Stimulated activated CD8-positive, alpha-beta memory T cell treated with anti-CD3 and anti-CD28 coated beads, Interleukin-4, amount 100 ng/mL, for 24 hours (primary cell): Measurements from ENCODE around the gene GABRB1.
"Not testable (repeated sequence)": the region's sequence is repeated elsewhere in the genome, so short reads cannot be mapped to it uniquely, and the experiment has no call there.

Experiments
- DNase-seq: peaks from one replicate; pipeline ENCODE4 v3.0.0-alpha.2; 2020; ENCODE audit warnings: low read depth

Gene GABRB1

GRCh38 chr4:47309165-47309564 lies 277.8 kb downstream of the GABRB1 start:
- DNase-seq, result no peak

GRCh38 chr4:47312170-47312569 lies 280.8 kb downstream of the GABRB1 start:
- no peak for DNase-seq

- no peak for DNase-seq
Observed at GRCh38 chr4:47313384-47313783, 282.0 kb downstream of the GABRB1 start.

GRCh38 chr4:47315346-47315745 lies 284.0 kb downstream of the GABRB1 start:
- no peak for DNase-seq

- DNase-seq, result no peak
Observed at GRCh38 chr4:47326025-47326424, 294.7 kb downstream of the GABRB1 start.

- DNase-seq, result no peak
Observed at GRCh38 chr4:47330866-47331265, 299.5 kb downstream of the GABRB1 start.

- no peak for DNase-seq
Observed at GRCh38 chr4:47334652-47335051, 303.3 kb downstream of the GABRB1 start.

GRCh38 chr4:47337893-47338292 lies 306.5 kb downstream of the GABRB1 start:
- DNase-seq, result no peak

- no peak for DNase-seq
Observed at GRCh38 chr4:47340914-47341313, 309.5 kb downstream of the GABRB1 start.

- no peak for DNase-seq
Observed at GRCh38 chr4:47342796-47343195, 311.4 kb downstream of the GABRB1 start.

GRCh38 chr4:47349326-47349725 lies 318.0 kb downstream of the GABRB1 start:
- DNase-seq, result no peak

GRCh38 chr4:47355568-47355967 lies 324.2 kb downstream of the GABRB1 start:
- DNase-seq, result no peak

- no peak for DNase-seq
Observed at GRCh38 chr4:47359891-47360290, 328.5 kb downstream of the GABRB1 start.

GRCh38 chr4:47367761-47368160 lies 336.4 kb downstream of the GABRB1 start:
- no peak for DNase-seq

GRCh38 chr4:47368211-47368610 lies 336.8 kb downstream of the GABRB1 start:
- no peak for DNase-seq

- no peak for DNase-seq
Observed at GRCh38 chr4:47372561-47372960, 341.2 kb downstream of the GABRB1 start.

- DNase-seq, result no peak
Observed at GRCh38 chr4:47373174-47373573, 341.8 kb downstream of the GABRB1 start.

GRCh38 chr4:47373709-47374108 lies 342.3 kb downstream of the GABRB1 start:
- DNase-seq, result no peak

GRCh38 chr4:47374477-47374876 lies 343.1 kb downstream of the GABRB1 start:
- DNase-seq, result no peak

GRCh38 chr4:47378021-47378530 lies 346.7 kb downstream of the GABRB1 start:
- not testable (repeated sequence) for DNase-seq

GRCh38 chr4:47381172-47381571 lies 349.8 kb downstream of the GABRB1 start:
- DNase-seq, result no peak

- no peak for DNase-seq
Observed at GRCh38 chr4:47382846-47383360, 351.5 kb downstream of the GABRB1 start.

- DNase-seq, result no peak
Observed at GRCh38 chr4:47383829-47384427, 352.6 kb downstream of the GABRB1 start.

GRCh38 chr4:47386146-47386545 lies 354.8 kb downstream of the GABRB1 start:
- DNase-seq, result no peak
